GM19452 (cell line): ENCODE data around the gene ZNF407.

Source experiments
- ATAC-seq: cut with Tn5 transposase; IDR thresholded peaks from one replicate; pipeline ENCODE4 v1.9.1; 2021; ENCODE audit not compliant: unreplicated experiment

The ZNF407 gene

DNA sequence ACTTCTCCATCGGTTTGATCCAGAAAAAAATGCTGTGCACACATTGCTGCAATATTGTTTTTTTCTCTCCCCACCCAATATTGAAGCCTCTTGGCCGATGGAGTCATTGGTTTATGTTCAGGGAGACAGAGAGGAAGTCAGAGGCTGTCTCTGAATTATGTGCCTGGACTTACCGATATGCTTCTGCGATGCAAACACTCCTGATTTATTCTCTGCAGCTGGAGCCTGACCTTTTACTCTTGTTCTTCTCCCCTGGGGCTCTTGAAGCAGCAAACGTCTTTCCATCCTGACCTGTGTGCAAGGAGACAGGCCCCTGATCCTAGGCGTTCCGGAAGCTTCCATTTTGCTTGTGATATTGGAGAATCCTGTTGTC is 511.6 kb downstream of the ZNF407 start:
- no peak for ATAC-seq

DNA sequence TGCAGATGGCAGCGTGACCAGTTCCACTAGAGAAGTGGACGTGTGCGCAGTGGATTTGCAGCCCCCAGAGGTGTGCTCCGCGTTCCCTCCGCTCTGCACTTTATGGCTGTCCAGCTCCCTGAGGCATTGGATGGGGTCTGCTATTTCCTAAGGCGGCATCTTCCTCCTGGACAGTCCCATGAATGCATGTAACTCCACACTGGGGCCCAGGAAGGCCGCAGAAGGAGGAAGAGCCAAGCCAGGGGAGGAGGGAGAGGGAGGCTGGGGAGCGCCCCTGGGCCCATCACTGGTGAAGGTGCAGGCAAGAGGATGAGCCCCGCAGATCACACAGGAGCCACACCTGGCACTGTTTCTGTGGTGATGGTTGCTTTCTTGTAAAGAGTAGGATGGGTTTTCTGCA is 512.1 kb downstream of the ZNF407 start:
- ATAC-seq, result no peak

DNA sequence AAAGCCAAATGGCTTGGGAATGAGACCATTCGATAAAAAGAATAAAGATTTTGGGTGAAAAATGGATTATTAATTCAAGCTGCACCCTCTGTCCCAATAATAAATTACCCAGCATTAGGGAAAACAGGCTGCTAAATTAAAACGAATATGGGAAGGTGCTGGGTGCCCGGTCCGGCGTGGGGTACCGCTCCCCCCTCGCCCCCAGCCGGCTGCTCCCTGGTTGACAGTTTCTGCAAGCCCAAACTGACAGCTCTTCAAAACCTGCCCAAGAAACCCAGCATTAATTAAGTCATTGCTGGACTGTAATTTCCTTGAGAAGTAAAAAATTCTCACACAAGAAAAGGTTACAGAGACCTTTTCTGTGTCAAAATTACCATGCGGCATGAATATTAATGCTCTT is 512.6 kb downstream of the ZNF407 start:
- no peak for ATAC-seq

DNA sequence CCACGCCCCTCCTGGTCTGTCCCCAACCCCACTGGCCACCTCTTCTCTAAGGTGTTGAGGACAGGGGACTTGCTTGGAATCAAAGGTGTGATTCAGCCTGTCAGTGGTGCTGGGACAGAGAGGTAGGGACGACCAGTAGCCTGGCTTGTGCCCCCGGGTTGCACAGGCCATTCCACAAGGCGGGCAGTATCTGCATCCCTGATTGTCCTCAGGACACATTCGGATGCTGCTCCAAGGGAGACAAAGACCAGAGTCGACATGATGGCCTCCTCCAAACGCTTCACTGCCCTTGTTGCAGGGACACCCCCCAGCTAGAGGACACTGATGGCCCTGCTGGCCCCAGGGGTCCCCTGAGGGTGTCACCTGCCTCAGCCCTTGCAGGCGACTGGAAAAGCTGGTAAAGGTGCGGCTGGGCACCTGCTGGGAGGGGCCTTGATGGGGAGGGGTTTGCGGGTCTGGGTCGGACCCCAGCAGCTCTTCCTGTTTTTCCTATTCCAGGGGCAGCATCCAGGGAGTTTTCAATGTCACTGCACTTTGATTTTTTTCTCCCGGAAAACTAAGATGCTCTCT is 513.3 kb downstream of the ZNF407 start:
- ATAC-seq, result no peak

DNA sequence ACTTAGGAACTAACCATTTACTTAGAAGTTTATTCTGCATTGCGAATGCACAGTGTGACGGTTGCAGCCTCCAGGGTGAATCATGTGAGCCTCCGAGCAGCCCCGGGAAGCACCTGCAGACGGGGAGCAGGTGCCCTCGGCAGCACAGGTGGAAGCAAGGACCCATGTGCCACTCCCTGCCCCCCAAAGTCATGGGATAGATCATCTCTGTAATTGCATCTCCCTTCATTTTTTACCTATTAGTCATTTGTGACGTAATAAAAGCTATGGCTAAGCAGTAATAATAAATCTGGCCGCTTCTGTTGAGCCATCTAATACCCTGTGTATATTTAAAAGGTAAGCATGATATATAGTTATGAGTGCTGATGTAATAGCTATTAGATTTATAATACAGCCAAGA is 514.1 kb downstream of the ZNF407 start:
- ATAC-seq, result no peak

DNA sequence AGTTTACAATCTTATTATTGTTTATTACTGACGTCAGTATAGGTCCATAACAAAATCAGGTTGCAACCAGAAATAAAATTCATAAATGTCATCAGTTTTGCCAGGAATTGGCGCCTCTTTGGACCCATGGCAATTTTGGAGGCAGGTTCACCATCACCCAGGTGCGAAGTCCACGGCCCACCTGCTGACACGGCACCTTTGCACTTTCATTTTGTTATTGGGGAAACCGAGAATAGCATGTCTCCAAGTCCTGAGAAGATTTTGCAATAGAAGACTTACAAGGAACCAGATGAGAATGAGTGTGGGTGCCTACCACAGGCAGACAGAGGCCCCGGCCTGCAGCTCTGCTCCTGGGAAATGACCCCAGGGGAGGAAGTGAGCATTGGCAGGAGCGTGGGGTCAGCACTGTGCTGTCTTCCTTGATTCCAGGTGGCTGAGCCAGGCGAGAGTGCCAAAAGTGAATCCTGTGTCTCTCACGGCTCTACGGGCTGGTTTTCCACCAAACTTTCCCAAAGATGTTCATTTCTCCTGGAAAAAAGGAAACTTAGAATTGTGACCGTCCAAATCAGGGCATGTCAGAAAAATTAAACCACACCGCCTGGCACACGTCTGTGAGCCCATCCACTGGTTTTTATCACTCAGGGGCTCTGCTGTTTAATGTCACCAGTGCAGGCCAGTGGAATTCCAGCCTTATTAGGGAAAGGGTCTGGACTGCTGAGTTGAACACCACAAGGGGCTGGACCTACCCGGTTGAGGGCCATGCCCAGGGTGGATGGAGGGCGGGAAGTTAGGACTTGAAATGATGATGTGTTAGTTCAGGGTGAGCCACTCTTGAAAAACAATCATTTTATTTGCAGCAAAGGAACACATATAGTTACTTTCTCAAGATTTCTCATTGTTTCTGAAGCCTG is 514.8 kb downstream of the ZNF407 start:
- no peak for ATAC-seq

DNA sequence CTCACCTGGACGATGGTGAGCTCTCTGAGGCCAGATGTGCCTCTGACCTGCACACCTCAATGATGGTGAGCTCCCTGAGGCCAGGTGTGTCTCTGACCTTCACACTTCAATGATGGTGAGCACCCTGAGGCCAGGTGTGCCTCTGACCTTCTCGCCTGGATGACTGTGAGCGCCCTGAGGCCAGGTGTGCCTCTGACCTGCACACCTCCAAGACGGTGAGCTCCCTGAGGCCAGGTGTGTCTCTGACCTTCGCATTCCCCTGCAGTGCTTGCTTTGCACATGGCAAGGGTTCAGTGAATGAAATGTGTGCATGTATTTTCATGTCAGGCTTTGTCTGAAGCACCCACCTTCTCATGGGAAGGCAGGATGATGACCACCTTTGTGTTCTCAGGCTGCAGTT is 515.8 kb downstream of the ZNF407 start:
- ATAC-seq, result no peak

DNA sequence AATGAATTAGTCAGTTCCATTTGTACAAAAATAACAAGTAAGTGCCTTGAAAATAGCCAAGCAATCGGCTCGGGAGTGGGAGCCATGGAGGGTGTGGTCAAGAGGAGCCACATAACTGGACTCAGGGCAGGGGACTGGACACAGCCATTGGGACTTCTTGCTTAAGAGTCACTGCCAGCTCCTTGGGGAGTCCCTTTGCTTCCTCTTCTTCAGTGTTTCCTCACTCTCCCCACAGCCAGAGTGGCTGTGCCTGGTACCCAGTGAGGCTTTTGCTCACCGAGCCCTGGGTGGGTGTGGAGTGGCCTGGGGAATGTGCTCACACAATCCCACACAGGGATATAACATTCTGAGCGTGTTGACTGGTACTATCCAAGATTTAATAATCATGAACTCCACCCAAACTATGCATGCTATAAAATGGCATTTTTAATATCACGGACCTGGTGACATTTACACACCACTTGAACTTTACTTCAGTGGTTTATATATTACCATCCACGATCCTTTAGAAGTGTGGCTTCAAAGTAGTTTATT is 516.6 kb downstream of the ZNF407 start:
- no peak for ATAC-seq
